GM19372 (cell line): ENCODE results near the gene GJA4.
"Not testable (repeated sequence)": the region's sequence is repeated elsewhere in the genome, so short reads cannot be mapped to it uniquely, and the experiment has no call there.

ENCODE experiments used
- ATAC-seq: cut with Tn5 transposase; IDR thresholded peaks from one replicate; pipeline ENCODE4 v1.9.1; 2021; ENCODE audit warnings: mild to moderate bottlenecking, low read depth, moderate library complexity; ENCODE audit not compliant: unreplicated experiment

Gene GJA4

DNA sequence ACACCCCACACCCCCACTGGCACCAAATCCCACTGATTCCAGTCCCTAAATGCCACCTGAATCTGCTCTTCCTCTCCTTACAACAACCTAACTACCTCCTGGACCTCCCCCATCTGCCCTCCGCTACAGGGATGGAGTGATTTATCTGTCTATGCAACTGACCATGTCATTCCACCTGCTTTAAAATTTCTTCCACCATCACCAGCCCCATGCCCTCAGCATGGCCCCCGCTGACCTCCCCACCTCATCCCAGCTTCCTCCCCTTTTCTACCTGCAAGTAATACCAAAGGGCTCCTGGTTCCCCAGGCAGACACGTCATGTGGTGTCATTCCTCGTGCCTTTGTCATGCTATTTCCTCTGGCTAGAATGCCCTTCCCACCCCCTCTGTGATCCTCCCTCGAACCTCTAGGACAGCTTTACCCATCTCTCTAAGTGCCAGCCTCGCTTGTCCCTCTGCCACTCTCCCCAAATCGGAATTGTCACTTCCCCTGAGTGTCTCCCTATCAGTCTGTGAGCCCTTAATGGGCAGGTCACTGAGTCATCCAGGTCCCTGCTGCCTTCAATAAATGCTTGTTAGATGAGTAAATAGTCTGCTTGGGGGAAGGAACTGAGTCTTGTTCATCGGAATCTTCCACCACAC is 29.5 kb upstream of the GJA4 start:
- ATAC-seq: no peak

DNA sequence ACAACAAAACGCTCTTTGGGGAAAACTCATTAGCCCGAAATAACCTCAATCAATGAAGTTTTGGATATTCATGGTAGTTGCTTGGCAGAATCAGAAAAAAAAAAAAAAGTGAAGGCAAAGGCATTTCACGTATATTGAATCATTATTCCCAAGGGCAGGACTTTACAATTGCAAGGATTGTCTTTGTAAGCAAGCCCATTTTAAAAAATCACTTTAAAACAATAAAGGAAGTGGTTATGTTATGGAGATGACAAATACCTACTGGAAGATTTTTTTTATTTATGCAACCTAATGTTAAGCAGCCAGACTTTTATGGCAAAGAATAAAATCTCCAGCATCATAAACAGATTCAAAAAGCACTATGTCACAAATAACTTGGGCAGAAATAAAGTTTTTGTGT is 23.9 kb upstream of the GJA4 start:
- ATAC-seq: no peak

DNA sequence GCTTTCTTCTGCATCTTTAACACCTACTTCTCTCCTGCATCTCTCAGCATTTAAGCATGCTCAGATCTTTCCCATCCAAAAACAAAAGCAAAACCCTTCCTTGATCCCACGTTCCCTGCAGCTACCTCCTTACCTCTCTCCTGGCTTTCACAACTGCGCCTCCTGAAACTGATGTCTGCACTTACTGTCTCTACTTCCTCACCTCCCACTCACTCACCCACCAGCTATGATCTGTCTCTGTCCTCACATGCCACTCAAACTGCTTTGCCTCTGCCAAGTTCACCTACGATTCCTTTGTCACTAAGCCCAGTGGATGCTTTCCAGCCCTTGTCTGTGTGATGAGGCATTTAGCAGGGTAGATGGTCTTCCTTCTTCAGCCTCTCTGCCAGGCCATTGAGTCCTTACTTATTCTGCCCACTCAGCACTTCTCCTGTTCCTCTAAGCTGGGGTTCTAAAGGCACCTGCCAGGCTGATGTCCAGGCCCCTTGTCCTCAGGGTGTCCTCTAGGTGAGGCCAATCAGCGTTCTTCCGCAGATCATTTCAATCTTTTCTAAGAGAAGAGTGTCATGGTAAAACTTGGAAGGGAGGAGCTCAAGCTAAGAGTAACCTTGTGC is 21.8 kb upstream of the GJA4 start:
- no peak for ATAC-seq

DNA sequence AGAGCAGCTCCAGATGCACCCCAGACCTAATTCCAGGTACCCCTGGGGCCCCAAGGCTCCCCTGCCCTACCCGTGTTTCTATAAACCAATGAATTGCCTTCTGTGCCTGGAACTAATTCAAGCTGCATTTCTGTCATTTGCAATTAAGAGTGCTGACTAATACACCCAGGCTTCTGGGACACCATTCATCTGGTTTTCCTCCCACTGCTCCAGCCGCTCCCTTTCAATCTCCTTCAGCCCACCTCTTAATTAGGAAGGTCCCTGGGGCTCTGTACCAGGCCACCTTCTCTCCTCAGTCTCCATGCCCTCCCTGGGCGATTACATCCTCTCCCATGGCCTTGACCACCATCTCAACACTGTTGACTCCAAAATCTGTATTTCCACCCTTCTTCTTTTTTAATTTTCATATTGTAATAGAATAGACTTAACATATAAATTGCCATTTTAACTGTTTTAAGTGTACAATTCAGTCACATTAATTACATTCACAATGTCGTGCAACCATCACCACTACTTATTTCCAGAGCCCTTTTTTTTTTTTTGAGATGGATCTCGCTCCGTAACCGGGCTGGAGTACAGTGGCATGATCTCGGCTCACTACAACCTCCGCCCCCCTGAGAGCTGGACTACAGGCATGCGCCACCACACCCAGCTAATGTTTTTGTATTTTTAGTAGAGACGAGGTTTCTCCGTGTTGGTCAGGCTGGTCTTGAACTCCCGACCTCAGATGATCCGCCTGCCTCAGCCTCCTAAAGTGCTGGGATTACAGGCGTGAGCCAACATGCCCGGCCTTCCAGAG is 21.0 kb upstream of the GJA4 start:
- no peak for ATAC-seq

DNA sequence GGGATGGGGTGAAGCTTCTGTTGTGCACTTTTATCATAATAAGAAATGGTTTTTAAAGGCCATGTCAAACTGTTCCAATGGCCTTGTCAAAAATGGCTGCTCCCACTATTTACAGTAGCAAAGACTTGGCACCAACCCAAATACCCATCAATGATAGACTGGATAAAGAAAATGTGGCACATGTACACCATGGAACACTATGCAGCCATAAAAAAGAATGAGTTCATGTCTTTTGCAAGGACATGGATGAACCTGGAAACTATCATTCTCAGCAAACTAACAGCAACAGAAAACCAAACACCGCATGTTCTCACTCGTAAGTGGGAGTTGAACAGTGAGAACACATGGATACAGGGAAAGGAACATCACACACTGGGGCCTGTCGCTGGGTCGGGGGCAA is 19.7 kb upstream of the GJA4 start:
- not testable (repeated sequence) for ATAC-seq

DNA sequence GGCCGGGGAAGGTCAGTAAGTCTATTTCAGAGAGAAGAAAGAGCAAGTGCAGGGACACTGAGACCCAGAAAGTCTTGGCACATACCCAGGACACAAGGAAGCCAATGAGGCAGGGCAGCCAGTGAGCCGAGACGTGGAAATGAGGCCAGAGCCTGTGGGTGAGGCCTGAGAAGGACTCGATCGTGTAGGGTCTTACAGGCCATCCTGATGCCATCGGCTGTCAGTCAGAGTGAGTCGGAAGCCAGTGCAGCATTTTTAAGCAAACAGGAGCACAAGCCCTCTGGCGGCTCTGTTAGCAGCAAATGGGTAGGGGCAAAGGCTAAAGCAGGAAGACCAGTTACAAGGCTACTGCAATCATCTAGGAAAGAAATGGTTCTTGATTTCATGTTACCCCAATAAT is 17.8 kb upstream of the GJA4 start:
- no peak for ATAC-seq

DNA sequence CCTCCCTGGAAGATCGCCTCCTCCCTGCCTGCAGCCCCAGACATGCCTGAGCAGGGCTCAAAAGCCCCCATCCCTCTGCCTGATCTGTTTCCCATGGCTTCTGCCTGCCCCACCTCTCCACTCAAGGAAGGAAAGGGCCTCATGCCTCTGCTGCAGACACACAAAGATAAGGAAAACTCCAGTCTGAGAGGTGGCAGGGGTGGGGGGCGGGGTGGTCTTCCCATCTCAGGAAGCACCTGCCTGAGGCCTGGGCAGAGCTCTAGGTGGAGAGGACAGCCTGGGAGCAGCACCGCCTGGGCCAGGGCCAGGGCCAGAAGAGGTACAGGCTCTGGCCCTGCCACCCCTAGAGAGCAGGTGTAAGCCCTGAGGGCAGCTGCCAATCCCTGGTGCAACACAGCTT is 15.9 kb upstream of the GJA4 start:
- no peak for ATAC-seq

DNA sequence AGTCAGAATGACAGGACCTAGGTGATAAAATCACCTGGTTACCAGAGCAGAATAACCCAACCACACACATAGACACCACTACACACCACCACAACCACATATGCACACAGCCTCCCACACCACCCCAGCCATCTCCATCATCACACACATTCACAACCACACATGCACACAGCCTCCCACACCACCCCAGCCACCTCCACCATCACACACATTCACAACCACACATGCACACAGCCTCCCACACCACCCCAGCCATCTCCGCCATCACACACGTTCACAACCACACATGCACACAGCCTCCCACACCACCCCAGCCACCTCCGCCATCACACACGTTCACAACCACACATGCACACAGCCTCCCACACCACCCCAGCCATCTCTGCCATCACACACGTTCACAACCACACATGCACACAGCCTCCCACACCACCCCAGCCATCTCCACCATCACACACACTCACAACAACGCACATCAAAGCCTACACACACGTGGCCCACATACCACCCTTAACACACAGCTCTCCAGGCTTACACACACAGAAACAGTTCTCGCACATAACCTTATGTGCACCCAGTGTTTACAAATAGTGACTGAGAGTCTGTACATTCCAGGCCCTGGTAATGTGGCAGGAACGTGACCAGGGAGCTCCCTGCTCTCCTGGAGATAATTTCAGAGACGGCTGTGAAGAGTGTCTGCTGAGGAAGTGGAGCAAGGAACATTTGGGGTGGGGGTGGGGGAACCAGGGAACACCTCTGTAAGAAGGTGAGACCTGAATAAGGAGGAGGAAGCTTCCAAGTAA is 15.1 kb upstream of the GJA4 start:
- no peak for ATAC-seq

DNA sequence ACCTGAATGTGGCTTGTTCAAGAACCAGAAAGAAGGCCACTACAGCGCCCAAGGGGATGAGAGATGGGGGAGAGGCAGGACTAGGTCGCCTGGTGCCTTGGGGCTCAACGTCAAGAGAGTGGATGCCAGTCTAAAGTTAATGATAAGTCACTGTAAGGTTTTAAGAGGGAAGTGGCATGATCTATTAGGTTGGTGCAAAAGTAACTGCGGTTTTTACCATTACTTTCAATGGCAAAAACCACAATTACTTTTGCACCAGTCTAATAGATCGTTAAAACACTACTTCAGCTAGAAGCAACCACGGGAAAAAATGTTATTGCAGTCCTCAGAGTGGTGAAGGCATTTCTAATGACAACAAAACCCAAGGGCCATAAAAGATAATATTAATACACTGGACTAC is 14.4 kb upstream of the GJA4 start:
- ATAC-seq: no peak

DNA sequence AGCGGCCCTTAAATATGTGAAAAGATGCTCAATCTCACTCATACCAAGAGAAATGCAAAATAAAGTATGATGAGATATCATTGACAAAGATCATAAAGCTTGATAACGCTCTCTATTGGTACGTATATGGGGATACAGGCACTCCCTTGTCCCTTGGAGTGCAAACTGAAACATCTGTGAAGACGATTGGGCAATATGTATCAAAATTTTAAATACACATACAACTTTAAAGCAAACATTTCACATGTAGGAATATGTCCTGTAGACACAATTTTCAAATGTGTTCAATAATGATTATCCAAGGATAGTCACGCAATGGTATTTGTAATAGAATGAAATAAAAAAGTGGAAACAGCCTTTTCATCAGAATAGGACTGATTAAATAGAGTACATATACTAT is 13.8 kb upstream of the GJA4 start:
- ATAC-seq: no peak

DNA sequence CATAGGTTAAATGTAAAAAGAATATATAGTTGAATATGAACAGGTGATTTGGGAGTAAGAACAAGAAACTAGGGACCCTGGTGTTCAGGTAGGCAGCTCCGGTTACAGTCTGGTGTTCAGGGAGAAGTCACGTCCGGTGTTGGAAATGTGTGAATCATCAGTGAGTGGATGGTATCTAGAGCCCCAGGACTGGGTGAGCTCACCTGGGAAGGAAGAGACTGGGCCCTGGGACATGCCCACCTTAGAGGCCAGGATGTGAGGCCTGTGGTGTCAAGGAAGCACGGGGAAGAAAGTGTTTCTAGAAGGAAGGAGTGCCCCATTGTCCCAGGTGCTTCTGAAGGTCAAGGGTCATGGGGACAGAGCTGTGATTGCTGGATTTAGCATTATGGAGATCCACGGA is 13.3 kb upstream of the GJA4 start:
- ATAC-seq: no peak

DNA sequence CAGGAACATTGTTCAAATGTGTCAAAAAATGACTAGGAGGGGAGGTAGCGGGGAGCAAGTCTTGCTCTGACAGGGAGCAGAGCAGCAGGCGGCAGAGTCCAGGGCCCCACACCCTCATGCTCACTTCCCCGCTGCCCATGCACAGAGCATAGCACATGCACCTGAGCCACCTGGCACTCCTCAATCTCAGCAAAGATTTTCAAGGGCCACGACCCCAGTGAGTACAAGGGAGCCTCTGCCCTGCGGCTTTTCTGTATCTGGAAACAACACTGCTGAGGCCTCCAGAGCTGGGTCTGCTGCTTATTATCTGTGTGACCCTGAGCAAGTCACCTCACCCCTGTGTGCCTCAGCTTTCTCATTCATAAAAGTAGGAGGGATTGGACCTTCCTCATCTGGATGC is 12.8 kb upstream of the GJA4 start:
- no peak for ATAC-seq

DNA sequence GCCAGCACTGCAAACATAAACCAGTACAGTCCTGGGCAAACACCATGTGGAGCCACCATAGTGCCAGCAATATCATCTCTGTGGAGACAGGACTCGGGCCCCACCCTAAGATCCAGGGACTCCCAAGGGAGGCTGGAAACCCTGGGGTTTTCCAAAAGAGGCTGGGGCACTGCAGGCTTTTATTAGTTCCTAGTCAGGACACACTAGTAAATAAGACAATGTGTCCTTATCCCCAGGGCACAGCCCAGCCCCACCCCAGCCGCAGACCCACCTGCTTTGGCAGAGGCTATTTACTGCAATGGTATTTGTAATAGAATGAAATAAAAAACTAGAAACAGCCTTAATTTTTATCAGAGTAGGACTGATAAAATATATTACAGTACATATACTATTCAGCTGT is 12.3 kb upstream of the GJA4 start:
- no peak for ATAC-seq

DNA sequence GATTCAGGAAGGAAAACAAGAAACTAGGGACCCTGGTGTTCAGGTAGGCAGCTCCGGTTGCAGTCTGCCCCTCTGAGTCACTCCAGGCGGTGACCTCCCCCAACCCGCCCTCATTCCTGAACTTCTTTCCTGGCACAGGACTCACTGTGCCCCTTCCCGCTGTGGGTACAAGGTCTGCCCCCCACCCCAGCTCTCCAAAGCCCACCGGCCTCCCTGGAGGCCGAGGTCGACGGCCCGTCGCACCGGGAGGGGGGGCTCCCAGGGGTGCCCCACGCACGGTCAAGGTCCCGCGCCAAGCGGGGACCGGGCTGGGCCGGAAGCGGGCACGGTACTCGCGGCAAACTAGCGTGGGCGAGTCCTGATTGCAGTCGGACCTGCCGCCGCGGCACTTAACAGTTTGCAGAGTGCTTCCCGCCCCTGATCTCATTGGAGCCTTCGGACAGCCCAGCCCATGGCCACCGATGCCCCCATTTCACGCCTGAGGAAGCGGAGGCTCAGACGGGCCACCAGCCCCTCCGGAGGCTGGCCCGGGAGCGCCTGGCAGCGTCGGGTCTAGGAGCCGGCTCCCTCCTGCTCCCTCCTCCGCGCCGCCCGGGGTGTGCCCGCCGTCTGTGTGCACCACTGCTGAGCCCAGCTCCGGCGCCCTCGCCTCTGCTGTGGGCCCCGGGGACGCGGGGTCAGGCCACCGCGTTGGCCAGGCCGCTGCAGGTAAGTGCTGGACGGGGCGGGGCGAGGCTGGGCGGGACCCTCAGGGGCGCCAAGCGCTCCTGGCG is 11.5 kb upstream of the GJA4 start, which contains the start of gene GJB3:
GJB3 (plus strand) TSS at position 144 of the 773 bp plus-strand sequence. CDS start 3,549 bp downstream, outside the sequence.
- ATAC-seq: no peak

DNA sequence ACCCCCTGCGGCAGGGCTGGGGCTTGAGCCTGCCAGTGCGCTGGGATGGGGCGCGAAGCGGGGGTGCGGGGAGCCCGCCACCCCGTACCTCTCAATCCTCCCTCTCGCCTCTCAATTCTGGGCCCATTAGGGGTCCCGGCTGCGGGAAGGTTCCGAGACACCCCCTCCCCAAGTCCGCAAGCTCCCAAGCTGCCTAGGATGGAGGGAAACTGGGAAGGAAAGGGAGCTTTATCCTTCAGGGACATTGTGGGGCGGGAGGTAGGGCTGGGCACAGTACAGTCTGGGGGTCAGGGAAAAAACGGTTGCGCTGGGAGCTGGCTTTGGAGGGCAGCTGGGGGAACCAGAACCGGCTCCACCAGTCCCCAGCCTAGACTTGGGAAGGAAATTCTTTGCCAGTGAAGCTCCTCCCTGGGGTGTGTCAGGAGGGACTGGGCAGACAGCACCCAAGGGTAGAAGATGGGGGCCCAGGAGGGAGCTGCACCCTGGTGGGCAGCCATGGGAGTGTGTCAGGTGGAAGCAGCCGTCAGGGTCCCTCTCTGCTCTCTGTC is 10.9 kb upstream of the GJA4 start:
- ATAC-seq: no peak

DNA sequence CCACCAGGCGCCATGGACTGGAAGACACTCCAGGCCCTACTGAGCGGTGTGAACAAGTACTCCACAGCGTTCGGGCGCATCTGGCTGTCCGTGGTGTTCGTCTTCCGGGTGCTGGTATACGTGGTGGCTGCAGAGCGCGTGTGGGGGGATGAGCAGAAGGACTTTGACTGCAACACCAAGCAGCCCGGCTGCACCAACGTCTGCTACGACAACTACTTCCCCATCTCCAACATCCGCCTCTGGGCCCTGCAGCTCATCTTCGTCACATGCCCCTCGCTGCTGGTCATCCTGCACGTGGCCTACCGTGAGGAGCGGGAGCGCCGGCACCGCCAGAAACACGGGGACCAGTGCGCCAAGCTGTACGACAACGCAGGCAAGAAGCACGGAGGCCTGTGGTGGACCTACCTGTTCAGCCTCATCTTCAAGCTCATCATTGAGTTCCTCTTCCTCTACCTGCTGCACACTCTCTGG is 8.0 kb upstream of the GJA4 start:
- ATAC-seq: no peak

DNA sequence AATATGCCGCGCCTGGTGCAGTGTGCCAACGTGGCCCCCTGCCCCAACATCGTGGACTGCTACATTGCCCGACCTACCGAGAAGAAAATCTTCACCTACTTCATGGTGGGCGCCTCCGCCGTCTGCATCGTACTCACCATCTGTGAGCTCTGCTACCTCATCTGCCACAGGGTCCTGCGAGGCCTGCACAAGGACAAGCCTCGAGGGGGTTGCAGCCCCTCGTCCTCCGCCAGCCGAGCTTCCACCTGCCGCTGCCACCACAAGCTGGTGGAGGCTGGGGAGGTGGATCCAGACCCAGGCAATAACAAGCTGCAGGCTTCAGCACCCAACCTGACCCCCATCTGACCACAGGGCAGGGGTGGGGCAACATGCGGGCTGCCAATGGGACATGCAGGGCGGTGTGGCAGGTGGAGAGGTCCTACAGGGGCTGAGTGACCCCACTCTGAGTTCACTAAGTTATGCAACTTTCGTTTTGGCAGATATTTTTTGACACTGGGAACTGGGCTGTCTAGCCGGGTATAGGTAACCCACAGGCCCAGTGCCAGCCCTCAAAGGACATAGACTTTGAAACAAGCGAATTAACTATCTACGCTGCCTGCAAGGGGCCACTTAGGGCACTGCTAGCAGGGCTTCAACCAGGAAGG is 7.4 kb upstream of the GJA4 start:
- no peak for ATAC-seq

DNA sequence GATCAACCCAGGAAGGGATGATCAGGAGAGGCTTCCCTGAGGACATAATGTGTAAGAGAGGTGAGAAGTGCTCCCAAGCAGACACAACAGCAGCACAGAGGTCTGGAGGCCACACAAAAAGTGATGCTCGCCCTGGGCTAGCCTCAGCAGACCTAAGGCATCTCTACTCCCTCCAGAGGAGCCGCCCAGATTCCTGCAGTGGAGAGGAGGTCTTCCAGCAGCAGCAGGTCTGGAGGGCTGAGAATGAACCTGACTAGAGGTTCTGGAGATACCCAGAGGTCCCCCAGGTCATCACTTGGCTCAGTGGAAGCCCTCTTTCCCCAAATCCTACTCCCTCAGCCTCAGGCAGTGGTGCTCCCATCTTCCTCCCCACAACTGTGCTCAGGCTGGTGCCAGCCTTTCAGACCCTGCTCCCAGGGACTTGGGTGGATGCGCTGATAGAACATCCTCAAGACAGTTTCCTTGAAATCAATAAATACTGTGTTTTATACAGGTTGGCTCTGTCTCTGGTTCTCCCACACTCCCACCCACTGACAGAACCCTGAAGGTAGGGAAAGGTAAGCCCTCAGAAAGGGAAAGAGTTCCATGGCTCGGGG is 6.8 kb upstream of the GJA4 start:
- no peak for ATAC-seq
